ENCODE measurements around the gene C9orf78.
"Not testable (repeated sequence)": the region's sequence is repeated elsewhere in the genome, so short reads cannot be mapped to it uniquely, and the experiment has no call there.

C9orf78 gene

DNA sequence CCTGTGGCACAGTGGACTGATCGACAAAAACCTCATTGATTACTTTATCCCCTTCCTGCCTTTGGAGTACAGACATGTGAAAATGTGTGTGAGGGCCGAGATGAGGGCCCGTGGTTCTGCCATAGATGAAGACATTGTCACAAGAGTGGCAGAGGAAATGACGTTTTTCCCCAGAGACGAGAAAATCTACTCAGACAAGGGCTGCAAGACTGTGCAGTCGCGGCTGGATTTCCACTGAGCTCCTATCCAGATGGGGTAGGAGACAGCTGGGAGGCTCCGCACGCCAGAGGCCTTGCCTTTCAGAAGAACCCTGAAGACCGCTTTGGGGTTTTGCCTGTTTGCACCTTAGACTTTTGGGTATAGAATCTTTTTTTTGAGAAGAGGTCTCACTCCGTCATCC lies 25.7 kb downstream of the C9orf78 start:
- no peak for DNase-seq

DNA sequence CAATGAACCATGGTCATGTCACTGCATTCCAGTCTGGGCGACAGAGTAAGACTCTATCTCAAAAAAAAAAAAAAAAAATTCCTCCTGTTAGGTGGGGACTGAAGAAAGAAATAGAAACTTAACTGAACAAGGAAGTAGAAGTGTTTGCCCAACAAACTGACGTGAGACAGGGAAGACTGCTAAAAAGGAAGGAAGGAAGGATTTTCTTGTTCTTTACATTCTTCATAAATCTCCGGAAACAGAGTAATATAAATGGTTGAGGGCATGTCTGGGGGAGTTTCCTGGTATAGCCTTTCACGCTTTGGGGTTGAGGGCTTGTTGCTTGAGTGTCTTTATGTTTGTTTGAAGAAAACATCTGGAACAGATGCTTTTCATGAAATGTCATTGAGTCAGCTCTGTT lies 29.0 kb downstream of the C9orf78 start:
- no peak for DNase-seq

DNA sequence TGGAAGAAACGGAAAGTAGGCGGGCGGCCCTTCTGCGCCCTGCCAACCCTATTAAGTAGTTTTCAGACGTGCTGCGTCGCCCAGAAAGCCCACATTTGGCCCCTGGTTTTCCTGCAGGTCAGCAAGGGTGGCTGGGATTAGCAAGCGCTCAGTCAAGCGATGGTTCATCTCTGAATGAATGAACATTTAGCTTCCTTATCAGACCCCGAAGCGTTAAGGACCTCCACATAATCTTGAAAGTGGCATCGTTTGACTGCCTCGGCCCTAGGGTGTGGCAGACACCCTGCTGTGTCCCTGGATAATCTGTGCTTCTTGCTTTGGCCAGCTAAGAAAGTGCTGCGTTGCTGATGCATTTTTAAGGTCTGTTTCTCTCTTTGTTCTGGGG lies 31.4 kb downstream of the C9orf78 start:
- DNase-seq = no peak

GRCh38 chr9:129802833-129803675 lies 32.0 kb downstream of the C9orf78 start, which contains the start of gene TOR1B:
TSS of gene TOR1B (plus strand) at chr9:129803184. CDS start at chr9:129803213, 29 bp downstream.
- DNase-seq = peak; percentile 93 to 94

DNA sequence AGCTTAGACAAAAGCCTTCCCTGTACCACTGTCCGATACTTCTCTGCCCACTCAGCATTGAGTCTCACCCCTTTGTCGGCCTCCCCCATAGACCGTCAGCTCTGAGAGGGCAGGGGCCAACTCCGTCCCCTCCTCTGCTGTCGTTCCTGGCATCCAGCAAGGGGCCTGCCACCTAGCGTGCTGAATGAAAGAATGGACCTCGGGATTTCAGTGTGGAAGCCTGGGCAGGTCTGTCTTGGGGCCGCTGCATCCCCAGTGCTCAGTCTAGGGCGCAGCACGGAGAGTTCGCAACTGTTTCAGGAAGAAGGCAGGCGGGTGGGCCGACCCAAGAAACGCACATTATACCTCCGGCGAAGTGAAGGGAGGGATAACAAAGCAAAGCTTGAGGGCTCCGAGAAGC lies 33.6 kb downstream of the C9orf78 start:
- DNase-seq = no peak

DNA sequence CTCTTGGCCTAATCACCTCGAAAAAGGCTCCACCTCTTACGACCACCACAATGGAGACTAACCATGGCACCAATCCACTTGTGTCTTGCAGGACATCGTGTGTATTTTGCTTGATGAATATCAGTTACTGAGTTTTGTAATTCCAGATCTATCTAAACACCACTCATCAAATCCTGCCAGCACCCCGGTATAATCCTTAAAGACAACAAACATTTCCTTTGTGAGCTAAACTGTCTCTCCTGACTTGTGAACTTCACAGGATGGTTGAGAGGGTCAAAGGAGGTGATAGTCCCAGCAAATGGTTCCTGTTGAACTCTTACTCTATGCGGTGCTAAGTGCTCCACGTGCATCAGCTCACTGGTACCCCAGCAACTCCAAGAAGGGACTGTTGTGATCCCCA lies 36.1 kb downstream of the C9orf78 start:
- no peak for DNase-seq

GRCh38 chr9:129796029-129796428 lies 39.0 kb downstream of the C9orf78 start:
- not testable (repeated sequence) for DNase-seq

- DNase-seq = no peak
Measured at GRCh38 chr9:129794549-129794948, 40.5 kb downstream of the C9orf78 start.

- DNase-seq = no peak
Measured at GRCh38 chr9:129786481-129786880, 48.6 kb downstream of the C9orf78 start.

- DNase-seq = no peak
Measured at GRCh38 chr9:129785866-129786265, 49.2 kb downstream of the C9orf78 start.

DNA sequence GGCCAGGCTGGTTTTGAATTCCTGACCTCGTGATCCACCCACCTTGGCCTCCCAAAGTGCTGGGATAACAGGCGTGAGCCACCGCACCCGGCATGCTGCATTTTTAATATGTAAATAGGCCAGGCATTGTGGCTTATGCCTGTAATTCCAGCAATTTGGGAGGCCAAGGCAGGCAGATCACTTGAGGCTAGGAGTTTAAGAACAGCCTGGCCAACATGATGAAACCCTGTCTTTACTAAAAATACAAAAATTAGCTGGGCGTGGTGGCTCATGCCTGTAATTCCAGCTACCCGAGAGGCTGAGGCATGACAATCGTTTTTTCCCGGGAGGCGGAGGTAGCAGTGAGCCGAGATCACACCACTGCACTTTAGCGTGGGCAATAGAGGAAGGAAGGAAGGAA lies 50.1 kb downstream of the C9orf78 start:
- DNase-seq = not testable (repeated sequence)

GRCh38 chr9:129783516-129784361 lies 51.3 kb downstream of the C9orf78 start:
- peak; percentile 75 to 81 for DNase-seq

- DNase-seq = no peak
Measured at GRCh38 chr9:129781981-129782380, 53.1 kb downstream of the C9orf78 start.

DNA sequence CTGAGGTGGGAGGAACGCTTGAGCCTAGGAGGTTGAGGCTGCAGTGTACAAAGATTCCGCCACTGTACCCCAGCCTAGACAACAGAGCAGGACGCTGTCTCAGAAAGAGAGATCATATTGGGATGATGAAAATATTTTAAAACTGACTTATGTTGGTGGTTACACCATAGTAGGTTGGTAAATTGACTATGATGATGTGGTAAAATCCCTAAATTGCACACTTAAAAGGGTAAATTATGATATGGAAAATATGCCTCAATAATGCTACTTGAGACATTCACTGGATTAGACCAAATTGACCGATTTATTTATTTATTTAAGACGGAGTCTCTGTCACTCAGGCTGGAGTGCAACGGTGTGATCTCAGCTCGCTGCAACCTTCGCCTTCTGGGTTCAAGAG lies 53.9 kb downstream of the C9orf78 start:
- DNase-seq = no peak

DNA sequence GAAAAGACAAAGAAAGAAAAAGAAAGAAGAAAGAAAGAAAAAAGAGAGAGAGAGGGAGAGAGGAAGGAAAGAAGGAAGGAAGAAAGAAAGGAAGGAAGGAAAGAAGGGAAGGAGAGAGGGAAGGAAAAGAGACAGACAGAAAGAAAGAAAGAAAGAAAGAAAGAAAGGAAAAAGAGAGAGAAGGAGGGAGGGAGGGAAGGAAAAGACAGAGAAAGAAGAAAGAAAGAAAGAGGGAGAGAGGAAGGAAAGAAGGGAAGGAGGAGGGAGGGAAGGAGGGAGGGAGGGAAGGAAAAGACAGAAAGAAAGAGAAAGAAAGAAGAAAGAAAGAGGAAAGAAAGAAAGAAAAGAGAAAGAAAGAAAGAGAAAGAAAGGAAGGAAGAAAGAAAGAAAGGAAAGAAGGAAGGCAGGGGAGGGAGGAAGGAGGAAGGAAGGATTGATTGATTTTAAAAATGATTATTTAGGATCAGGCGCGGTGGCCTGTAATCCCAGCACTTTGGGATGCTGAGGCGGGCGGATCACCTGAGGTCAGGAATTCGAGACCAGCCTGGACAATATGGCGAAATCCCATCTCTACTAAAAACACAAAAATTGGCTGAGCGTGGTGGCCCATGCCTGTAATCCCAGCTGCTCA lies 55.4 kb downstream of the C9orf78 start:
- no peak for DNase-seq

DNA sequence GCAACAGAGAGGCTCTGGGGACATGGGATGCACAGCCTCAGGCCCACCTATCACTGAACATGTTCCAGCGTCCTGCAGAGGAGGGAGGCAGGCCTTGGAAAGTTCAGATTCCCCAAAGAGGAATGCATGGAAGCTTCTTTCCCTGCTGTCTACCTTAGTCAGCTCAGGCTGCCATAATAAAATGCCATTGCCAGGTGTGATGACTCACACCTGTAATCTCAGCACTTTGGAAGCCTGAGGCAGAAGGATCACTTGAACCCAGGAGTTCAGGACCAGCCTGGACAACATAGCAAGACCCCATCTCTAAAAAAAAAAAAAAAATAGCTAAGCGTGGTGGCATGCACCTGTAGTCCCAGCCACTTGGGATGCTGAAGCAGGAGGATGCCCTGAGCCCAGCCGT lies 56.6 kb downstream of the C9orf78 start:
- no peak for DNase-seq

DNA sequence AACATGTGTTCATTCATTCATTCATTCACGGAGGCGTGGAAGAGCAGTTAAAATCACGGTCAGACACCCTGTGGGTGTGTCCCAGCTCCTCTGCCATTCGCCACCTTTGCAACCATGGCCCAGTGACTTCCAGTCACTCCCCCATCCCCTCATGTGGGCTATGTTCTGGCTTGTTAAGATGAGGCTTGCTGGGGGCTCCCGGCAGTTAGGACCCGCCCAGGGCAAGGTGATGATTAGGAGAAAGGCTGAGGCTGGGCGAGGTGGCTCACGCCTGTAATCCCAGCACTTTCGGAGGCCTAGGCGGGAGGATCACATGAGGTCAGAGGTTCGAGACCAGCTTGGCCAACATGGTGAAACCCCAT lies 57.3 kb downstream of the C9orf78 start:
- no peak for DNase-seq

Data from activated CD4-positive, alpha-beta T cell treated with anti-CD3 and anti-CD28 coated beads, Interleukin-2, amount 50 U/mL, for 48 hours (primary cell).